ENCODE results near the gene SORCS1. TPM values are rescaled to one million over a fixed set of nuclear protein-coding genes. Genes with fewer than 3 reads are reported as not detected.
A peak's percentile ranks its signal among the peaks of the same experiment; 100 is the strongest.

SORCS1 gene
- total and polyA plus RNA-seq, 12 donors = 0.30 to 5.5 (median 1.3) TPM

DNA sequence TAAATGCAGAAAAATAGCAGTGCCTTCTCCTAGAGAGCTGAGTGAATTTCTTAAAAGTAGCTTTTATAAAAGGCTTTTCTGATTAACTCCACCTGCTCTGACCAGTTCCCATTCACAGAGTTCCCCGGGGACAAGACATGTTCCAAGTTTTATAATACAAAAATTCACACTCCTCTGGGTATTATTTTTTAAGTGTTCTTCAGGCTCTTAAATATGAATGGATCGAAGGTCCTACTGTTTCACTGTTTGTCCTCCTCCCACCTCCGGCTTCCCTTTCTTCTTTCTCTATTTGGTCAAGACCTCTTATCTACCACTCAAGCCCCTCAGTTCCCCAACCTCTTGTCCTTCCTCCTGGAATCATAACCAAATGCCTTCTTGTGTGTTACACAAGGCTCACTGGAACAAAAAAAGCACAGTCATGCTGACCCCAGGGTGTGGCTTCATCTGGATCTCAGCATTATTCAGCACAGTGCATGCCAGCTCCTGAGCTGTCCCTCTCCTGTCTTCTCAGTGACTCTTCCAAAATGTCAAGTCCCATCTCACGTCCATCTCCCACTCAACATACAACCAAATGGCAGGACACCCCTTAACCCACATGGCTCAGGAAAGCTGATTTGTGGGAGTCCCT, 222.4 kb downstream of the SORCS1 start:
- no peaks in the 10 kb centered on the region for H3K9me3 ChIP-seq
- H3K27ac ChIP-seq = no peak overlapping the region
- WGBS, 2 donors = 60 to 80% methylated on average over 4 of the region's 4 CpGs
- no peak overlapping the region for H3K4me3 ChIP-seq
- peak in 6 of 8 donors; percentile 30 to 86 (median 60) for ATAC-seq
- H3K27me3 ChIP-seq = no peaks in the 10 kb centered on the region
- intact Hi-C loops (cut with DNase I) = no loop called here
- peaks cover 0 to 8% (median 0%) of the 10 kb centered on the region in 9 donors for H3K4me1 ChIP-seq
- DNase-seq = no peak
- no peaks in the 10 kb centered on the region for H3K36me3 ChIP-seq
- TF ChIP-seq, protein P1, sequence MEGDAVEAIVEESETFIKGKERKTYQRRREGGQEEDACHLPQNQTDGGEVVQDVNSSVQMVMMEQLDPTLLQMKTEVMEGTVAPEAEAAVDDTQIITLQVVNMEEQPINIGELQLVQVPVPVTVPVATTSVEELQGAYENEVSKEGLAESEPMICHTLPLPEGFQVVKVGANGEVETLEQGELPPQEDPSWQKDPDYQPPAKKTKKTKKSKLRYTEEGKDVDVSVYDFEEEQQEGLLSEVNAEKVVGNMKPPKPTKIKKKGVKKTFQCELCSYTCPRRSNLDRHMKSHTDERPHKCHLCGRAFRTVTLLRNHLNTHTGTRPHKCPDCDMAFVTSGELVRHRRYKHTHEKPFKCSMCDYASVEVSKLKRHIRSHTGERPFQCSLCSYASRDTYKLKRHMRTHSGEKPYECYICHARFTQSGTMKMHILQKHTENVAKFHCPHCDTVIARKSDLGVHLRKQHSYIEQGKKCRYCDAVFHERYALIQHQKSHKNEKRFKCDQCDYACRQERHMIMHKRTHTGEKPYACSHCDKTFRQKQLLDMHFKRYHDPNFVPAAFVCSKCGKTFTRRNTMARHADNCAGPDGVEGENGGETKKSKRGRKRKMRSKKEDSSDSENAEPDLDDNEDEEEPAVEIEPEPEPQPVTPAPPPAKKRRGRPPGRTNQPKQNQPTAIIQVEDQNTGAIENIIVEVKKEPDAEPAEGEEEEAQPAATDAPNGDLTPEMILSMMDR (IDR thresholded peaks at IDR 0.05) = no peak

DNA sequence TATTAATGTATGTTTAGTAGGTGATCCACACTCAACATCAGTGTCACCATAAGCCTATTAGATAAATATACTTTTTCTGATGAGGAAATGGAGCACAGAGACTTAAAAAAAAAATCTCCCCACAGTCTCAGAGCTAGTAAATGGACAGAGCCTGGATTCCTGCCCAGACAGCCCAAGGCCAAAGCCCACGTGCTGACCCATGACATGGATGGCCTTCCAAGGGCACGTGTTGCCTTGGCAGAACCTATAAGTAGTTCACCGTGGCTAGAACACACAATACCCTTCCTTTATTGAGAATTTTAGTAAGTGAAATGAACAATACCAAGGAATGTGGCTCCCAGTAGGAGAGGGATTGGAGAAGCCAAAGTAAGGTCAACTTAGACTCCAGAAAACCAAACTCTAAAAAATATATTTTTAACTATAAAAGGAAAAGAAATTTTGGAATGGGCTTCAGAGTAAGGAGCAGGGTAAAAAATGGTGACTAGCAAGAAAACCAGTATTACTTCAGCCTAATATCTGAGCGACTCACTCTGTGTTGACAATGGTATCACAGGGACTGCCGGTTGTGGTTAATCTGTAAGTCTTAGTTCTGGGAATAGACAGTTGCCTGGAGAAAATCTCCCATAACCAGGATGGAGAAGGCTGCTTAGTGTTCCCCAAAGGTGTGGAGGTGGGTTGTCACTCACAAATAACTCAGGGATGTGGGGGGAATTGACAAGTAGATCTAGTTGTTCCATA, 223.0 kb downstream of the SORCS1 start:
- intact Hi-C loops (cut with DNase I) = no loop called here
- 57 to 66% methylated on average over 5 of the region's 5 CpGs for WGBS, 2 donors
- TF ChIP-seq, protein P1 (IDR thresholded peaks at IDR 0.05) = no peak
- Histone ChIP-seq H3K27me3 (no peaks in the 10 kb centered on the region), H3K4me3 (no peak overlapping the region), H3K27ac (no peak overlapping the region), H3K9me3 (no peaks in the 10 kb centered on the region), H3K36me3 (no peaks in the 10 kb centered on the region), H3K4me1 (peaks cover 0 to 11% (median 0%) of the 10 kb centered on the region in 9 donors)
- ATAC-seq = no peak
- no peak for DNase-seq

DNA sequence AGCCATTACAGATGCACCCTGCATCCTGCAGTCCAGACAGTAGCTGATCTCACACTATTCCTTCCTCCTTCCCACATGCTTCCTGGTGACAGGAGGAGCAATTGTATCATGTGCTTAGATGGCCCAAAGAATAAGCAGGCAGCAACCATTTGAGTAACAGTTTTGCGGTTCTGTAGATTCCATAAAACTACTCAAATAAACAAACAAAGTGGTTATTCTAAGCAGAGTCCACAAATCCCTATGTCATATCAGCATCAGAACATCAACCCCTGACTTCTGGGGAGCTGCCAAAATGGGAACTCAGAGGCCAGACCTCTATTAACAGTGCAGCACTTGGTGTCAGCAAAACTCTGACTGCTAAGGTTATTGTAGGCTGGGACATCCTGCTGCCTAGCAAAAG, 226.0 kb downstream of the SORCS1 start:
- Histone ChIP-seq H3K4me1 (peaks cover 0 to 25% (median 0%) of the 10 kb centered on the region in 9 donors), H3K36me3 (no peaks in the 10 kb centered on the region), H3K27ac (no peak overlapping the region), H3K9me3 (no peaks in the 10 kb centered on the region), H3K27me3 (no peaks in the 10 kb centered on the region), H3K4me3 (no peak overlapping the region)
- TF ChIP-seq, protein P1 (IDR thresholded peaks at IDR 0.05) = no peak
- intact Hi-C loops (cut with DNase I) = no loop called here
- ATAC-seq = peak in 2 of 8 donors; percentile 19 to 51
- DNase-seq = no peak
- WGBS, 2 donors = 50 to 66% methylated on average over 1 of the region's 1 CpG

DNA sequence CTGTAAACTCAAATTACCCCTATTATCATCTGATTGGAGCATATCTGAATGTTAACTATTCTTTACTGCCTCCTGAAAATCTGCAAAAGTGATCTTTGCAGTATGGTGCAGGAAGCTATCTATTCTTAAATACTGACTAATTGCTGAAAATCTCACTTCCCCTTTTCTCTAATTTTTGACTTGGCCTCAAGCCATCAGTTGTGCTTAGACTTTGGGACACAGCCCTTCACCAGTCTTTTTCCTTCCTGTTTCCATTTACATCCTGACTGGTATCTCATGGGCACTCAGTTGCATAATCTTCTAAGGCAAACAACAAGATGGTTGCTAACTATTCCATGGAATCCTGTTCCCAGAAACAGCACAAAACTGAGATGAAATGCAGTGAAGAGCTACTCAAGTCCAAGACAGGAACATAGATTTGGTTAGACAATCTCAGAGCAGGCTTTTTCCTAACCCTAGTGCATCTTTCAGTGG, 228.5 kb downstream of the SORCS1 start:
- DNase-seq (no peak), ATAC-seq (peak in 2 of 8 donors; percentile 20 to 24)
- H3K9me3 ChIP-seq = no peaks in the 10 kb centered on the region
- H3K27ac ChIP-seq = no peak overlapping the region
- intact Hi-C loops (cut with DNase I) = no loop called here
- TF ChIP-seq, protein P1 (IDR thresholded peaks at IDR 0.05) = no peak
- no peak overlapping the region for H3K4me3 ChIP-seq
- no peaks in the 10 kb centered on the region for H3K27me3 ChIP-seq
- peaks cover 0 to 26% (median 0%) of the 10 kb centered on the region in 9 donors for H3K4me1 ChIP-seq
- H3K36me3 ChIP-seq = no peaks in the 10 kb centered on the region
